Tibial artery (tissue), 4 donors: ENCODE measurements around the gene VPS37D.
"Not testable (repeated sequence)": the region's sequence is repeated elsewhere in the genome, so short reads cannot be mapped to it uniquely, and the experiment has no call there.

Source experiments
- DNase-seq, 2 donors: peaks; one replicate each; pipeline ENCODE4 v3.0.0-alpha.2; 2019
- H3K27ac ChIP-seq, 2 donors: fragments of 200-600 bp; sonication (generic) in 1 of 2; 1 replicate in 1 of 2; 2 replicates in 1 of 2; pipeline ENCODE4 v1.5.1; 2018 to 2019; ENCODE audit warnings: mild to moderate bottlenecking in 1 of 2
- H3K27me3 ChIP-seq, 2 donors: fragments of 200-600 bp; sonication (generic) in 1 of 2; one replicate each; pipeline versions ENCODE4 v1.5.1 to v1.6.0; 2016 to 2019
- H3K36me3 ChIP-seq, 3 donors: fragments of 200-600 bp; sonication (generic) in 2 of 3; one replicate each; pipeline ENCODE4 v1.5.1; 2016 to 2019; ENCODE audit warnings: mild to moderate bottlenecking in 2 of 3
- H3K4me1 ChIP-seq, 4 donors: fragments of 200-600 bp; sonication (generic) in 2 of 4; 1 replicate in 3 of 4; 2 replicates in 1 of 4; pipeline ENCODE4 v1.5.1; 2016 to 2019
- H3K4me3 ChIP-seq, 2 donors: fragments of 200-600 bp; sonication (generic) in 1 of 2; 1 replicate in 1 of 2; 2 replicates in 1 of 2; pipeline ENCODE4 v1.5.1; 2018 to 2019; ENCODE audit warnings: mild to moderate bottlenecking in 2 of 2
- H3K9me3 ChIP-seq, 3 donors: fragments of 200-600 bp; sonication (generic) in 1 of 3; one replicate each; pipeline ENCODE4 v1.5.1; 2016 to 2019
- CTCF ChIP-seq, 2 experiments: fragments of 200-600 bp in 1 of 2; fragments of 450-650 bp in 1 of 2; IDR thresholded peaks; one replicate each; pipeline ENCODE4 v1.5.1; 2017 to 2019; ENCODE audit warnings: antibody characterized with exemption in 2 of 2, mild to moderate bottlenecking in 1 of 2, moderate library complexity in 1 of 2
- intact Hi-C: fragments of 100-400 bp; cut with DNase I; formaldehyde crosslinking; loops from one replicate; pipeline ENCODE4 v1.15.0; 2023; ENCODE audit warnings: low total_unique reads

The VPS37D gene

GRCh38 chr7:73647725-73648592 lies 19.7 kb upstream of the VPS37D start:
- intact Hi-C loops = no loop called here
- Histone ChIP-seq H3K4me3 (peak overlapping the region; percentile 17 to 51), H3K27ac (no peak overlapping the region), H3K9me3 (no peaks in the 10 kb centered on the region), H3K4me1 (peaks cover 0 to 11% (median 7%) of the 10 kb centered on the region in 4 donors), H3K27me3 (peaks cover 0 to 77% of the 10 kb centered on the region in 2 donors), H3K36me3 (no peaks in the 10 kb centered on the region)
- no peak for DNase-seq
- TF ChIP-seq CTCF (IDR thresholded peaks at IDR 0.05) = no peak

- H3K36me3 ChIP-seq = no peaks in the 10 kb centered on the region
- peaks cover 0 to 81% of the 10 kb centered on the region in 2 donors for H3K27me3 ChIP-seq
- DNase-seq = no peak
- no peak for TF ChIP-seq CTCF (IDR thresholded peaks at IDR 0.05)
- H3K4me1 ChIP-seq = peaks cover 0 to 11% (median 7%) of the 10 kb centered on the region in 4 donors
- H3K4me3 ChIP-seq = no peak overlapping the region
- H3K9me3 ChIP-seq = no peaks in the 10 kb centered on the region
- intact Hi-C loops = no loop called here
- H3K27ac ChIP-seq = no peak overlapping the region
These were observed 18.9 kb upstream of the VPS37D start for GRCh38 chr7:73648593-73649332.

- TF ChIP-seq CTCF (IDR thresholded peaks at IDR 0.05) = no peak
- DNase-seq = no peak
- H3K27me3 ChIP-seq = peaks cover 0 to 77% of the 10 kb centered on the region in 2 donors
- H3K9me3 ChIP-seq = no peaks in the 10 kb centered on the region
- H3K4me3 ChIP-seq = no peak overlapping the region
- no peaks in the 10 kb centered on the region for H3K36me3 ChIP-seq
- intact Hi-C loops = no loop called here
- peaks cover 0 to 11% (median 7%) of the 10 kb centered on the region in 4 donors for H3K4me1 ChIP-seq
- H3K27ac ChIP-seq = no peak overlapping the region
These were observed 18.1 kb upstream of the VPS37D start for GRCh38 chr7:73649576-73649975.

- no peak overlapping the region for H3K27ac ChIP-seq
- no peak for TF ChIP-seq CTCF (IDR thresholded peaks at IDR 0.05)
- H3K36me3 ChIP-seq = no peaks in the 10 kb centered on the region
- no peak for DNase-seq
- peaks cover 0 to 11% (median 7%) of the 10 kb centered on the region in 4 donors for H3K4me1 ChIP-seq
- intact Hi-C loops = no loop called here
- no peak overlapping the region for H3K4me3 ChIP-seq
- H3K9me3 ChIP-seq = no peaks in the 10 kb centered on the region
- peaks cover 0 to 68% of the 10 kb centered on the region in 2 donors for H3K27me3 ChIP-seq
These were observed 17.1 kb upstream of the VPS37D start for GRCh38 chr7:73650524-73650923.

- DNase-seq = no peak
These were observed 15.1 kb upstream of the VPS37D start for GRCh38 chr7:73652541-73652949.

GRCh38 chr7:73655309-73655708 lies 12.3 kb upstream of the VPS37D start:
- H3K27me3 ChIP-seq = peaks cover 0 to 25% of the 10 kb centered on the region in 2 donors
- H3K27ac ChIP-seq, H3K36me3 ChIP-seq, H3K9me3 ChIP-seq, intact Hi-C loops, DNase-seq, H3K4me1 ChIP-seq, H3K4me3 ChIP-seq: not testable (repeated sequence)

More at GRCh38 chr7:73652541-73652949, 15.1 kb upstream of the VPS37D start:
- intact Hi-C loops = no loop called here
- no peak for TF ChIP-seq CTCF (IDR thresholded peaks at IDR 0.05)
- Histone ChIP-seq H3K36me3 (no peaks in the 10 kb centered on the region), H3K4me1 (peaks cover 0 to 8% (median 6%) of the 10 kb centered on the region in 4 donors), H3K4me3 (no peak overlapping the region), H3K9me3 (no peaks in the 10 kb centered on the region), H3K27ac (no peak overlapping the region), H3K27me3 (peaks cover 0 to 48% of the 10 kb centered on the region in 2 donors)
